HTERT RPE-1 (cell line): ENCODE measurements around the gene ANK2.

Experiments
- in situ Hi-C: fragments of 300-500 bp; cut with MboI; formaldehyde crosslinking; loops from 4 replicates; pipeline ENCODE4 v1.14.3; 2020; ENCODE audit warnings: low sequenced_read_pairs

The ANK2 gene

DNA sequence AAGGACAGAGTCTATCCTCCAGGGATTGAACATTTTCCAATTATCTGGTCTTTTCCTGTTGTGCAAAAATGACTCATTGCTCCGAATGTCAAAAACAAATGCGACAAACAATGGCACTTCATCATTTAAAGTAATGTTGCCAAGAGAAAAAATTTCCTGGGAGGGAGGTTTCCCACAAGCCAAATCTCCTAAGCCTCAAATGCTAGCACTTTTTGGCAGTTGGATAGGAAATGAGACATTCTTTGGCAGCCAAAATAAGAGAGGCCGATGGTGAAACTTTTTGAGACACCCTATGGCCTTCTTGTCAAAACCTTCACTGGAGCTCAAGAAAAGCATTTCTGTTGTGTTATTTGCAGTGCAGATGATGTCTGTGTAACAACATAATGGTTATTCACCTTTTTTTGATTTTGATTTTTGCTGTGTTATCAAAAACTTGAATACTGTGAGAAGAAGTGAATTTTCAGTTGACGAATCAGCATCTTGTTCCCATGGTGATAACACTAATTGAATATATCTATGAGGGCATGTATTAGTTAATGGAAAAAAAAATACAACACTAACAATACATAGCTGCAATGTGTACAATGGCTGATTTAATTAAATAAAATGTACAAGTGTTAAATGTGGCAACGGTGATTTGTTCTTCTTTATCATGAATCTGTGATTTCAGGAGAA lies 333.8 kb downstream of the ANK2 start:
- in situ Hi-C loops, result no loop called here

DNA sequence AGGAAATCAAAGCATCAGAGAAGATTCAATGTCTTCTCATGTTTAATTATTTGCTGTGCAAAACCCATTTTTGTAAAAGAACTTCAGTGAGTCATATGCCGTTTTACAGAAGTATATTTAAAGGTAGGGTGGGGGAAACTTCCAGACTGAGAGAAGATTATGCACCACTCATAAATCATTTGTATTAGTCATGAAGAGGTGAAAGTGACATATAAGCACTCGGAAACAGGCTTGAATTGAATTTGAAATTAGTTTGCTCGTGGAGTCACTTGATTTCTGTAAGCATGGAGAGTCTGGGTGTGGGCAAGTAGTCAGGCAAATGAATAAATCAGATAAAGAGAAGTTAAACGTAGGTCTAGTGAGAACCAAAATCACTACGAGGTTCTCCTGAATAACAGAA lies 335.1 kb downstream of the ANK2 start:
- in situ Hi-C loops, result no loop called here

DNA sequence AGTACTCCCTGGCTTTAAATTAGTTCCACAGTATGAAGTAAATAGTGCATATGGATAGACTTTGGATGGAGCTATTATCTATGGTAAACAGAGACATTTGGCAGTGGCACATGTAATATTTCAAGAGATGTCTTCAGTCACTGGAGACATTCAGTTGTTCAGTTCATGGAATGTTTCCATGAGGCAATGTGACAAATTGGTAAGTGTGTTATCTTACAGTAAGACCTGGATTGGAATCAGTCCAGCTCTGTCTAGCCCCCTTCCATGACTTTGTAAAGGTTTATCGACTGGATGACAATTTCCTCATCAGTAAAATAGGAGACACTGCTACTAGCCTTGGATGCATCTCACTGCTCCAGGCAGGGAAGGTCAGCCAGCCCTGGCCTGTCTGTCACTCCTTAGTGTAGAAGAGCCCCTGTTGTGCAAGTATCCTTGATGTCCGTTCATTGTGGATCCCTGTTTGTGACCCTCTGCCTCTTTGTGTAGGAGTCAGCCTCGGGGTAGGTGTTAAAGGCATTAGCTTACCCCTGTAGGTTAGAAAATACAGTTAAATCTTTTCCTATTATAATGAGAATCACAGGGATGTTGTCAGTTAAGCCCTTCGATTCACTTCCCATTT lies 335.9 kb downstream of the ANK2 start:
- in situ Hi-C loops, result no loop called here

DNA sequence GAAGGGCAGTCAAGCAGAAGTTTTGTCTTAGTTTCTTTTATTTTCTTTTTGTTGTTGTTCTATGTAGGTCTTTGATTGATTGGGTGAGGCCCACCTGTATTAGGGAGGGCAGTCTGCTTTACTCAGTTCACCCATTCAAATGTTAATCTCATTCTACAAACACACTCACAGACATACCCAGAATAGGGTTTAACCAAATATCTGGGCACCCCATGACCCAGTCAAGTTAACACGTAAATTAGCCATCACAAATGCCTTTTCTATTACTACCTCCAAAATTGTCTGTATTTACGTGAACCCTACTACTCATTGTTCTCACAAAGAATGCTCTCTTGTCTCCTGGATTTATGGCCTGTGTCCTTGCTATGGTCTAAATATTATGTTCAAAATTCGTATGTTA lies 339.7 kb downstream of the ANK2 start:
- in situ Hi-C loops, result no loop called here

DNA sequence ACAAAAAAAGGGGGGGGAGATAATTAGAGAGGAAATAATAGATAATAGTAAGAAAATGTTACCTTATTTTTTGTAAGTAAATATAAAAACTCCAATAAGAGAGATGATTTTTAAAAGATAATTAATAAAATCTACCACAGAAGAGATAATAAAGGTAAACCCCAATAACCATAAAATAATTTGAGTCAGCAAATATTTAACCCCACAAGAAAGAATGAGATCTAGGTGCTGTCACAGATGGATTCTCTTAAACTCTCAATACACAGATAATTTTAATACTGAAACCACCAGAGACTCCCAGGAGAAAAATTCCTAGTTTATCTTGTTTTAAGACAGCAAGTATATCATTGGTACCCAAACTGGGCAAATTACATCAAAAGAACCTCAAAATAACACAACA lies 341.4 kb downstream of the ANK2 start:
- in situ Hi-C loops, result no loop called here

DNA sequence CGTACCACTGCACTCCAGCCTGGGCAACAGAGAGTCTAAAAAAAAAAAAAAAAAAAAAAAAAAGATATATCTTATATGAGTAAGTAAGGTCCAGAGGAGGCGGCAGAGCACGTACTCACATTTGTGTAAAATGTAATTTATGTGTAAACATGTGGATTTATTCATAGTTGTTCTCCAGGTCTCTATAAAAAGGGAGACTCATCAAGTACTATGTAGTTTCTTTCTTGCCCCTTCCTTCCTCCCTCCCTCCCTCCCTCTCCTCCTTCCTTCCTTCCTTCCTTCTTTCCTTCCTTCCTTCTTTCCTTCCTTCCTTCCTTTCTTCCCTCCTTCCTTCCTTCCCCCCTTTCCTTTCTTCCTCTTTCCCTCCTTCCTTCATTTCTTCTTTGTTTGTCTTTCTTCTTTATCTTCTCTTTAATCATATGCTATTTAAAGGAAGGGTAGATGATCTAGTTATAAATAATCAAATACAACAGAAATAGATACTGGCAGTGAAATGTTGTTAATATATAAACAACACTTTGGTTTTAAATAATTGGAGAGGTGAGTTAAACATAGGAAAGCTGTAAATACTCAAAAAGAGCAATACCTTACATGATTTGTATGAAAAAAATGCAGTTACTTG lies 344.8 kb downstream of the ANK2 start:
- in situ Hi-C loops, result no loop called here

DNA sequence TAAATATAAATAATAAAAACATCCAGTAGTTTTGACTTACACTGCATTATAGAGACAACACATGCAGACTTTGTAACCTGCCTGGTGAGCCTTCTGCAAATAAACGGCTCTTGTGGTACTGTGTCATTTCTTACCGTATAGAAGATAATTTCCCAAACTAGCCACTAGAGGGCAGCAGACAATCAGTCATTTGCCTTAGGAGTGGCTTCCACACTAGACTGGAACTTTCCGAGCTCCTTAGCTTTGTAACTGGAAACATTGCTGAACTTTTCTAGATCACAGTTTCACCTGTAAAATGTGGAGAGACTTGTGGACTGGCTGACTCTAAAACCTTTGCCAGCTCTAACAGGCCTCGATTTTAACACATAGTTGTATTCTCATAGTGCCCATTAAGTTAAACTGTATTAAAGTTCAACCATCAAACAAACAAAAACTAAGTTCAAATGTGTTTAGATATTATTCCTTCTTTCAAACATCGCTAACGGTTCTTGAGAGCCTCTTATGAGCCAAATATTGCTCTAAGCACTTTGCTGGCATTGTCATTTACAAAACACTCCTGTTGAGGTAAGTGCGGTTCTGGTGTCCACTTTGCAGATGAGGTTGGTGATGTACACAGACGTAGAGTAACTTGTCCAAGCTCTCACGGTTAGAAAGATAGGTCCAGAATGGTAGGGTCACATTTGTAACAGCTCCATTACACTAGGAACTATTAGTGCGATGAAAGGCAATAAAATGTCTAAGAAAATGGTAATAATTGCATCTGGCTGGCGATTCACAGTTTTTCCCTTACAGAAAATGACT lies 345.5 kb downstream of the ANK2 start:
- in situ Hi-C loops, result no loop called here

DNA sequence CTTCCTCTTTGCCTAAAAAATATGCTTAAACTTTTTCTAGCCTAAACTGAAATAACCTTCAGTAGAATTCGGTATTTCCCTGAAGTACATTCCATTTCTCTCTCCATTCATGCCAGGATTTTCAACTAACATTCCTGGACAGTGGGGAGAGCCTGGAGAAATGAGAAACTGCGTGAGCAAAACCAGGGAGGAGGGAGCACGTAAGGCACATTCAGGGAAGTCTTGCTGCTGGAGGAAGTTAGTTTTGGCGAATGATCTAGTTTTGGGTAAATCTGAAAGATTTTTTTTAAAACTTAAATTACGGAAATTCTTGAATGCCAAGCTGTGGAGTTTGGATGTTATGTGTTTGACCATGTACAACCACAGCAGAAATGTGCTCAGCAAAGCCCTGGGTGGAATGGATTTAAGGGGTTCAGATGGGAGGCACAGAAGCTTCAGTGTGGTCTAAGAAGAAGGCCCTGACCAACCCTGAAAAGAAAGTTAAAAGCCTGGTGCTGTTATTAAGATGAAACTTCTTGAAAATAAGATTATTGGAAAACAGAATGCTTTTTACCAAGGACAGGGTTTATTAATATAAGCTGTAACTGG lies 347.8 kb downstream of the ANK2 start:
- in situ Hi-C loops, result no loop called here

DNA sequence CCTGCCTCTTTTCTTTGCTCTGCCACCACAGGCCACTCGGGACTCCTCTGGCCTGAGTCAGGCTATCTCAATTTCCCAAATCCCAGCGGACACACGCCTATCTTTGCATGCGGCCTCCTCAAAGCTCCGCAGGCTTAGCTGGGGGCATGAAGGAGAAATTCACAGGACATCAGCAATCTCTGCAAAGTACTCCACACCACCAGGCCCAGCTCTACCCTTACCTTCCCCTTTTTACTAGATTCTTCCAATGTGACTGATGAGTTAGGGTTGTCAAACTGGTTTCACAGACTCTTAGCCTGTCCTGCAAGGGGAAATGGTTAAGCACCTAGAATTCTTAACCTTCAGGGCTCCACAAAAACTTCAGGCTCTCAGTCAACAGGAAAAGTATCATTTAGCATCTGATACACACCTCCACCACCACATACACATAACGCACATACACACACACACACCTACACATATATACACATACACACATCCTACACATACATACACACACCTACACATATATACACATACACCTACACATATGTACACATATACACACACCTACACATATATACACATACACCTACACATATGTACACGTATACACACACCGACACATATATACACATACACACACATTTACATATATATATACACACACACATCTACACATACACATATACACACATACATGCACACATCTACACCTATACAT lies 349.1 kb downstream of the ANK2 start:
- in situ Hi-C loops, result no loop called here

DNA sequence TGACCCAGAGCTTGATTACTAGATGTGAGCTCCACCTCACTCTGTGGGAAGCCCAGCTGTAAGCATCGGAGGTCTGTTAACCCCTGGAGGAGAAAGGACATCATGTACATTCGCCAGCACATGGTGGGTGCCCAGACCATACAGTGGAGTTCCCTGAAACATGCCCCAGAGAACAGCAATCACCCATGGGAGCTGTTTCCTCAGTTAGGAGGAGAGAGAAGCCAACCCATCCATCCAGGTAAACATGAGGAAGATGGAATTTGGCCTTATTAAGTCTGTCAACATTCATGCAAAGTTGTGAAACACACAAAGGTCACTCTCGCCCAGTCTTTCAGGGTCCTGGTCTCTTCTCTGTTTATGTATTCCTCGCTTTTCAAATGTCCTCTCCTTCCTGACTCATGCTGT lies 354.7 kb downstream of the ANK2 start:
- in situ Hi-C loops, result no loop called here

DNA sequence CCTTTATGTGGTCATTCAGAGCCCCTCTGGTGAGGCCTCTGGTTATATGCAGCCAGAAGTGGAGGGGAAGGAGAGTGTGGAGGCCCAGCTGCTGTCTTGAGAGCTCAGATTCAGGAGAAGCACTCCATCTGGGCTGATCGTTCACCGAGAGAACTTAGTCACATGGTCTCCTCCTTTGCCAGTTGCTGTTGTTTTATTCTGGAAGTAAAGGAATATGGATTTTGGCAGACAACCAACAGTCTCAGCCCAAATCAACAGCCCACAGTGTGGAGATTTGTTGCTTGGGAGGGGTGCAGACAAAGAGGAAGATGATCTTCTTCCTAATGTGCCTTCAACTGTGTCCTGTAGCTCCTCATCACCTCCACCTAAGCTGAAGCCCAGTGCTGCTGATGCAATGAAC lies 355.4 kb downstream of the ANK2 start:
- in situ Hi-C loops, result no loop called here

DNA sequence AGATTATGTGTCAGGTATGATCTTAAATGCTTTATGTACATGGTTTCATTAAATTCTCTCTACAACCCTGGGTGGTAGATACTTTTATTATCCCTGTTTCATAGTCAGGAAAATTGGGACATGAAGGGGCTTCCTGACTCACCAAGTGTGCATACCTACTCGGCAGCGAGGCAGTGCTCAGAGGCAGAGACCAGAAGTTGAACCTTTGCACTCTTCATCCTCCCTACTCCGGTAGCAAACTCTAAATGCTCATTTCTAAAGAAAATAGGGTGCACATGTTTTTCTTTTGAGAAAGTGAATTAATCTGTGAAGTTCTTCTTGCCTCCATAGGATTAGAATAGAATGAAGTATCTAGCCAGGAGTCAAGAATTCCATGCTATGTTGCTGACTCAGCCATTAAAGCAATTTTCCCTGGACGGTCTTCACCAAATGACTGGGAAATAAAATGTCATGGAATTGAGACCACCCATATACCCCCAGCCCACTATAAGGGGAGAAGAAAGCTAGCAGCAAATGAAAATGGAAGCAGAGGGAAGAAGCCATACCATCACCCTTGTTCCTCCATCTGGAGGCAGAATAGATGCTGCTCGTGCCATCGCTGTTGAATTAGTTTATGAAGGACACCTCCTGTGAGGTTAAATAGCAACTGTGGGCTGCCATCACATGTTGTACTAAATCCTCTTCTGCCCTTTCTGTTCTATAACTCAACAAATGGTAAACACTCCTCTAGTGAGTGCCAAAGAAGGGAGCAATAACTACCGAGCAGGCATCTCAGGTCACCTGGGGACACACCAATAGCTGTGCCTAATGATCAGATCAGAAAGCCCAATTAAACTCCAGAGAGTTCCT lies 356.6 kb downstream of the ANK2 start:
- in situ Hi-C loops, result no loop called here

DNA sequence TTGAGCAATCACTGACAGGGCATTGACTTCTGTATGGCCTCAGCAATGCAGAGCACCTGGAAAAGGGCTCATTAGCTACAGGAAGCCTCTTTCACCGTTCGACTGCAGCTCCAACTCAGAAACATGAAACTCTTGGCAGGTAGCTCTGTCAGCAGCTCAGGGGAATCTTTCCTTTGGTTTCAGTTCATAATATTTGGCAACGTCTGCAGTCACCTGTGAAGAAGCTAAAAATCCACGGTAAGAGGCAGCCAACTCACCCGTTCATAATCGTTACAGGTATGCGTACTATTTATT lies 357.2 kb downstream of the ANK2 start:
- in situ Hi-C loops, result no loop called here

DNA sequence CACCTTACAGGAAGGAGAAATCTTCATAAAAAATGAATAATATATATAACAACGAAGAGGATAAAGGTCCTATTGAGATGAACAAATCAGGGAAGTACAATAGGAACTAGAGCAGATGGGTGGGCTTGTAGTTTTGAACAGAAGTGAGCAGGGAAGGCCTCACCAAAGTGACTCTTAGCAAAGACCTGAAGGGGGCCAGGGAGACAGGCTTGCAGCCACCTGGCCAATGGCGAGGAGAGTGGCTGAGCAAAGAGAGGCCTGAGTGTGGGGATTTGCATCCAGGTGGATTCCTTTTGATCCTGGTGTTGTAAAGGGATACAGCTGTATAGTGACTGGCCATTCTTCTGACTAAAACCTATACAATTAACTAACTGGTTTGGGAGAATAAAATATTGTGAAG lies 358.0 kb downstream of the ANK2 start:
- in situ Hi-C loops, result no loop called here

DNA sequence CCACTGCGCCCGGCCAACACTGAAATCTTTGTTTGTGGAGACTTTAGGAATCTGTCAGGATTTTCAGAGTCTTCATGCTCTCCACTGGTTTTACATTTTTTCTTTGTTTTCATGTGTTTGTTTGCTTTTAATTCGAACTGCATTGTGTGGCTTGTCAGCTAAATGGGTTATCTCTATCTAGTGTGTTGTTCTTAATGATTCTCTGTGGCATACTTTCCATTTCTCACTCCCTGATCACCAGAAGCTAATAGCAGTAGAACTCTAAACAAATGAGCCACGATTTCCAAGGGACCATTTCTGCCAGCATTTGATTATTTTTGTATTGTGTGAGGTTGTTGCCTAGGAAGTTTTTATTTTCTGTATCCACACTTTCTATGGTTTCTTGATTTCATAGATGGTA lies 359.7 kb downstream of the ANK2 start:
- in situ Hi-C loops, result no loop called here

DNA sequence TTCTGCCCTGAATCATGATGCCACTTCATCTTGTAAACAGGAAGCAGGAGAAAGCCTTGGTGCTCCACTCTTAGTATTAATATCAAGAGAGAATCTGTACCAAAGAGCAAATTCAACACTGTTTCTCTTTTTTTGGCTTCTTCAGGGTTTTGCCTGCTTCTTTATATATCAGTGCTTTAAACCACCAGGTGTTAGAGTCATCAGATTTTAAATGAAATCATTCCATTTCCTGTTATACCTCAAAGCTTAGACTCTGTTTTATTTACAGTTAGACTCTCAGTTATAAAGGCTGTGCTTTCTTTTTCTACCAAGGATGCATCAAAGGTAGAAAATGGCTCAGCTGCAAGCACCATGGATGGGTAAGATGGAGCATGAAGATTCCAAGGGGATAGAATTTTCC lies 361.2 kb downstream of the ANK2 start:
- in situ Hi-C loops, result no loop called here

DNA sequence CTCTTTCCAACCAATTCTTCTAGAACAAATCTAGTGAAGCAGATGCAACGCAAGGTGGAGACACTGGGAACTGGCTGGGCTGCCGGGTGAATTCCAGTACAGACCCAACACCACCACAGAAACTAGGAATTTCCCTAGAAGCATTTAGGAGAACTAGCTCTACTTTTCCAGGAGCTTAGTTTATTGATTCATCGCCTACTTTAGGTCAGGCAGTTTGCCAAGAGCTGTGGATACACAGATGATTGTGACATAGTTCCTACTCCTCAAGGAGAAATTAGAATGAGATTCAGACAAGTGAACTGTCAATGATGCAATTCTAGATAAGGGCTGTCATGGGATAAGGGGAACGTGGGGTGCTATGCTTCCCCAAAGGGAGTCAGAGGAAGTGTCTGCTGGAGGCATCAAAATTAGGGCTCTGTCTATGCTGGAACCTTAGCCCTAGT lies 362.1 kb downstream of the ANK2 start:
- in situ Hi-C loops, result no loop called here

DNA sequence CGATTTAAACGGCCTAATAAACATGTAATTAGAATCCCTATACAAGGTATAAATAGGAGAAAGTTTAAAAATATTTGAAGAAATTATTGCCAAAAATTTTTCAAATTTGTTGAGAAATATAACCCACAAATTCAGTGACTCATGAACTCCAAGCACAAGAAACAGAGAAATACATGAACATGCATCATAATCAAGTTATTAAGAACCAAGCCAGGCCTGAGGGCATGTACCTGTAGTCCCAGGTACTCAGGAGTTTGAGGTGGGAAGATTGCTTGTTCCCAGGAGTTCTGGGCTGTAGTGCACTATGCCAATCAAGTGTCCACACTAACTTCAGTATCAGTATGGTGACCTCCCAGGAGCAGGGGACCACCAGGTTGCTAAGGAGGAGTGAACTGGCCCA lies 370.2 kb downstream of the ANK2 start:
- in situ Hi-C loops, result no loop called here

DNA sequence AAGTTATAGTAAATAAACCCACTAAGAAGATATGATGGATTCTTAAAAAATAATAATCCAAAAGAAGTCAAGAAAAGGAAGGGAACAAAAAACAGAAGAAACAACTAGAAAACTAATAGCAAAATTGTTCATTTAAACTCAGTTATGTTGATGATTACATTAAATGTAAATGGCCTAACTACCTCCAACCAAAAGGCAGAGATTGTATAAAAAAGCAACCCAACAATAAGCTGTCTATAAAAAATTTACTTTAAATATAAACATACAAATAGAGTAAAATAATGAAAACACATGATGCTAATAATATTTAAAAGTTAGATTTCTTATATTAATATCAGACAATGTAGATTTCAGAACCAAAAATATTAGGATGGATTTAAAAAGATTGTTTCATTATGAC lies 371.5 kb downstream of the ANK2 start:
- in situ Hi-C loops, result no loop called here

DNA sequence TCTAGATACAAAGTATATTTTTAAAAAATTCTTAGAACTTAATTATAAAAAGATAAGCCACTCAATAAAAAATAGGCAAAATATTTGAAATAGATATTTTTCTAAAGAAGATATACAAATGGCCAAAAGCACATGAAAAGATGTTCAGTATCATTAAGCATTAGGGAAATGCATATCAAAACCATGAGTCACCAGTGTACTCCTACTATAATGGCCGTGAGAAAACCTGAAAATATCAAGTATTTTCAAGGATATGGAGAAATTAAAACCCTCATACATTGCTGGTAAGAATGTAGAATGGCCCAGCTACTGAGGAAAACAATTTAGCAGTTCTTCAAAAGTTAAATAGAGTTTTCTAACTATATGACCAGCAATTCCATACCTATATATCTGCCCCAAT lies 374.2 kb downstream of the ANK2 start:
- in situ Hi-C loops, result no loop called here
